Endothelial cell of umbilical vein (primary cell): Measurements from ENCODE around the gene LILRA1. TPM values are rescaled to one million over a fixed set of nuclear protein-coding genes. Genes with fewer than 3 reads are reported as not detected.
"Not testable (repeated sequence)": the region's sequence is repeated elsewhere in the genome, so short reads cannot be mapped to it uniquely, and the experiment has no call there.

Experiments used
- BruUV-seq: library from RNA; stranded (reverse); fragments of 400-500 nt; replicated peaks from 2 replicates; lab custom pipeline; 2021; lab: Mats Ljungman, UMichigan
- CTCF ChIA-PET: fragments of 300-600, 350-600 bp; sonication (Branson Sonifier 250); formaldehyde crosslinking; loops from one replicate; lab custom pipeline; 2021; ENCODE audit warnings: antibody characterized with exemption, inconsistent platforms; lab: Charles Lee
- POLR2A ChIA-PET: fragments of 300-600, 350-600 bp; sonication (Branson Sonifier 250); formaldehyde crosslinking; loops from one replicate; lab custom pipeline; 2021; ENCODE audit warnings: antibody characterized with exemption, inconsistent platforms; lab: Charles Lee
- DNase-seq: peaks from one replicate; pipeline ENCODE4 v3.0.0-alpha.2; 2011; ENCODE audit warnings: low read depth, low spot score
- FAIRE-seq: peaks from 2 replicates; lab custom pipeline; 2011; peaks lifted over from hg19 to GRCh38; lab: Jason Lieb, UNC
- H2AFZ ChIP-seq: 2 replicates; pipeline ENCODE4 v1.6.0; 2012; ENCODE audit warnings: low read depth, low read length, control low read depth, inconsistent platforms
- H3K27ac ChIP-seq: 2 replicates; pipeline ENCODE4 v1.5.1; 2011; ENCODE audit warnings: low read depth, mild to moderate bottlenecking, control low read depth, low read length, moderate library complexity; ENCODE audit not compliant: insufficient read depth
- H3K27me3 ChIP-seq, 2 experiments: 2 replicates each; pipeline versions ENCODE4 v1.6.0 to v1.6.1; 2011; ENCODE audit warnings: low read length in 2 of 2, mixed read lengths in 1 of 2; ENCODE audit not compliant: control insufficient read depth in 2 of 2, insufficient read depth in 2 of 2
- H3K36me3 ChIP-seq, 2 experiments: 2 replicates in 1 of 2; 3 replicates in 1 of 2; pipeline ENCODE4 v1.5.1; 2011; ENCODE audit warnings: low read length in 2 of 2, mild to moderate bottlenecking in 1 of 2, moderate library complexity in 1 of 2; ENCODE audit not compliant: control insufficient read depth in 2 of 2, insufficient read depth in 2 of 2; ENCODE audit errors: extremely low read depth in 1 of 2
- H3K4me1 ChIP-seq: 3 replicates; pipeline ENCODE4 v1.5.1; 2011; ENCODE audit warnings: mild to moderate bottlenecking, low read length; ENCODE audit not compliant: control insufficient read depth, insufficient read depth; ENCODE audit errors: extremely low read depth
- H3K4me2 ChIP-seq: 2 replicates; pipeline ENCODE4 v1.6.1; 2011; ENCODE audit warnings: low read length, control low read depth, mixed read lengths; ENCODE audit not compliant: insufficient read depth
- H3K4me3 ChIP-seq, 3 experiments: fragments of 200-600 bp in 1 of 3; sonication (generic), shearing (Covaris generic) in 1 of 3; replicated peaks in 1 of 3; 2 replicates each; pipeline ENCODE4 v1.5.1; 2011 to 2016; ENCODE audit warnings: control low read depth in 3 of 3, low read length in 3 of 3, mild to moderate bottlenecking in 2 of 3, inconsistent platforms in 1 of 3, low read depth in 1 of 3, moderate library complexity in 1 of 3; ENCODE audit not compliant: insufficient read depth in 1 of 3
- H3K79me2 ChIP-seq: 2 replicates; pipeline ENCODE4 v1.6.0; 2012; ENCODE audit warnings: low read length, inconsistent platforms; ENCODE audit not compliant: control insufficient read depth, insufficient read depth
- H3K9ac ChIP-seq: replicated peaks from 2 replicates; pipeline ENCODE3; 2011; ENCODE audit warnings: low read length, control low read depth; ENCODE audit not compliant: insufficient read depth; ENCODE audit errors: extremely low read depth
- H3K9me1 ChIP-seq: replicated peaks from 3 replicates; pipeline ENCODE4 v1.6.0; 2011; ENCODE audit warnings: mild to moderate bottlenecking, low read length; ENCODE audit not compliant: control insufficient read depth, insufficient read depth; ENCODE audit errors: extremely low read depth
- H3K9me3 ChIP-seq: replicated peaks from 2 replicates; pipeline ENCODE4 v1.5.1; 2012; ENCODE audit warnings: low read length, inconsistent platforms; ENCODE audit not compliant: control insufficient read depth, insufficient read depth
- H4K20me1 ChIP-seq: replicated peaks from 2 replicates; pipeline ENCODE3; 2011; ENCODE audit warnings: mild to moderate bottlenecking, low read length; ENCODE audit not compliant: control insufficient read depth, insufficient read depth; ENCODE audit errors: extremely low read depth
- EZH2 ChIP-seq: IDR thresholded peaks from 2 replicates; pipeline ENCODE4 v1.6.1; 2012; ENCODE audit warnings: borderline replicate concordance, low read depth, mild to moderate bottlenecking, moderate library complexity, low read length, inconsistent platforms; ENCODE audit not compliant: severe bottlenecking
- FOS ChIP-seq: IDR thresholded peaks from 2 replicates; pipeline ENCODE4 v1.6.1; 2011; ENCODE audit warnings: mild to moderate bottlenecking, low read length, moderate library complexity, borderline replicate concordance; ENCODE audit not compliant: insufficient read depth
- GATA2 ChIP-seq: IDR thresholded peaks from 2 replicates; pipeline ENCODE4 v1.7.0; 2011; ENCODE audit warnings: low read depth, mild to moderate bottlenecking, moderate library complexity, mixed read lengths, low read length; ENCODE audit not compliant: insufficient read length, insufficient read depth
- JUN ChIP-seq: IDR thresholded peaks from 2 replicates; pipeline ENCODE4 v1.6.1; 2011; ENCODE audit warnings: borderline replicate concordance, low read depth; ENCODE audit not compliant: insufficient read length, insufficient read depth
- MYC ChIP-seq: IDR thresholded peaks from one replicate; pipeline ENCODE4 v1.6.1; 2011; ENCODE audit warnings: mild to moderate bottlenecking, low read depth, low read length
- POLR2A ChIP-seq: IDR thresholded peaks from 2 replicates; pipeline ENCODE4 v1.6.1; 2012; ENCODE audit warnings: low read depth, mild to moderate bottlenecking, control low read depth, low read length
- POLR2AphosphoS5 ChIP-seq: IDR thresholded peaks from 2 replicates; pipeline ENCODE4 v1.6.1; 2012; ENCODE audit warnings: low read depth, mild to moderate bottlenecking, control low read depth, low read length, moderate library complexity; ENCODE audit not compliant: insufficient read depth
- dilution Hi-C: fragments of 300-500 bp; cut with MboI; formaldehyde crosslinking; loops from one replicate; pipeline ENCODE4 v1.15.0; 2019; ENCODE audit warnings: low sequenced_read_pairs; ENCODE audit not compliant: extremely low pct_ligation_motif_present
- intact Hi-C: fragments of 100-400 bp; cut with micrococcal nuclease; formaldehyde crosslinking; loops from one replicate; pipeline ENCODE4 v1.10.0; 2022
- polyA plus RNA-seq, 4 experiments: library from polyadenylated mRNA; depleted of rRNA in 3 of 4; stranded (reverse) in 3 of 4; unstranded in 1 of 4; fragments of >200 nt; gene quantifications; 2 replicates each; pipeline versions ENCODE4 v1.2.1 to v1.2.3, GENCODE V29; 2011 to 2012; ENCODE audit warnings: missing spikeins in 1 of 4
- total RNA-seq: library from RNA; stranded (reverse); gene quantifications from 2 replicates; pipeline ENCODE4 v1.2.3, GENCODE V29; 2021
- TF ChIP-seq, protein P1 (sequence below), 2 donors: IDR thresholded peaks; 1 replicate in 1 of 2; 2 replicates in 1 of 2; pipeline ENCODE4 v1.5.1; 2011; ENCODE audit warnings: low read length in 2 of 2, mild to moderate bottlenecking in 2 of 2, moderate library complexity in 2 of 2, control low read depth in 1 of 2, inconsistent platforms in 1 of 2, low read depth in 1 of 2; ENCODE audit not compliant: insufficient read depth in 1 of 2; ENCODE audit errors: extremely low read depth in 1 of 2
- TF ChIP-seq, protein P2 (sequence below): IDR thresholded peaks from 2 replicates; pipeline ENCODE4 v1.6.1; 2011; ENCODE audit not compliant: insufficient read depth, insufficient read length

Gene LILRA1
- total and polyA plus RNA-seq, 2 donors (not counting 3 experiments of a cell fraction or from before 2014, with no cell fraction given), result not detected

DNA sequence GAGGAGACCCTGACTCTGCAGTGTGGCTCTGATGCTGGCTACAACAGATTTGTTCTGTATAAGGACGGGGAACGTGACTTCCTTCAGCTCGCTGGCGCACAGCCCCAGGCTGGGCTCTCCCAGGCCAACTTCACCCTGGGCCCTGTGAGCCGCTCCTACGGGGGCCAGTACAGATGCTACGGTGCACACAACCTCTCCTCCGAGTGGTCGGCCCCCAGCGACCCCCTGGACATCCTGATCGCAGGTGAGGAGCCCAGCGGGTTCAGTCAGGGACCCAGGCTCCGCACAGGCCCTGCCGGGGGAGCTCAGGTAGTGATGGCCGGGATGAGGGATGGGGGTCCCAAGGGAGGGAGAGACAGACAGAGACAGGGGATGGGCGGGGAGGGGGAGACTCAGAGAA lies 39.1 kb downstream of the LILRA1 start:
- H4K20me1 ChIP-seq, DNase-seq, CTCF ChIA-PET, FAIRE-seq, H3K27me3 ChIP-seq, H2AFZ ChIP-seq, H3K27ac ChIP-seq, H3K4me1 ChIP-seq, H3K36me3 ChIP-seq, H3K9me1 ChIP-seq, dilution Hi-C loops, H3K9me3 ChIP-seq, H3K4me3 ChIP-seq, H3K79me2 ChIP-seq, BruUV-seq, H3K9ac ChIP-seq, POLR2A ChIA-PET, H3K4me2 ChIP-seq: not testable (repeated sequence)
- intact Hi-C loops, result loop anchor here (5.0 kb wide), 1 partner anchor 335 kb away; no protein-coding TSS in a partner anchor

DNA sequence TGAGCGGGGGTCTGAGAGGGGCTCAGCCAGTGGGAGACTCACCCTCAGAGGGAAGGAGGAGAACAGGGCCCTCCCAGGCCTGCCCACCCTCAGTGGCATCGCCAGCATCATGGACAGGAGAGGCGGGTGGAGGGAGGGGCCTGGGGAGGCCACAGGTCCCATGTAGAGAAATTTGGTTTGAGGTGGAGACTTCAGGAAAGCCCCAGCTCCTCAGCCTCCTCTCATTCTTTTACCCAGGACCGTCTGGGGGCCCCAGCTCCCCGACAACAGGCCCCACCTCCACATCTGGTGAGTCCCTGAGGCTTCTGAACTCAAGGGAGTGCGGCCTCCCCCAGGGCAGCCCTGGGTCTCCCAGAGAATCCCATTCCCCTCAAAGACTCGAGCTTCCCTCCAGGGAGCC lies 40.0 kb downstream of the LILRA1 start:
- no peak for FAIRE-seq
- no peak overlapping the region for H3K4me2 ChIP-seq
- no peaks in the 10 kb centered on the region for H4K20me1 ChIP-seq
- H3K4me1 ChIP-seq, result no peaks in the 10 kb centered on the region
- H3K9ac ChIP-seq, result no peak overlapping the region
- no peak overlapping the region for H2AFZ ChIP-seq
- CTCF ChIA-PET, result no interaction called here
- H3K79me2 ChIP-seq, result no peaks in the 10 kb centered on the region
- H3K36me3 ChIP-seq, result no peaks in the 10 kb centered on the region
- no peaks in the 10 kb centered on the region for H3K9me3 ChIP-seq
- dilution Hi-C loops, result no loop called here
- intact Hi-C loops, result loop anchor here (5.0 kb wide), 1 partner anchor 336 kb away; no protein-coding TSS in a partner anchor
- POLR2A ChIA-PET, result no interaction called here
- DNase-seq, result no peak
- H3K27me3 ChIP-seq, result no peaks in the 10 kb centered on the region
- no peak for TF ChIP-seq EZH2
- TF ChIP-seq POLR2A, result no peak
- TF ChIP-seq POLR2AphosphoS5, result no peak
- no peak for TF ChIP-seq MYC
- TF ChIP-seq GATA2, result no peak
- TF ChIP-seq JUN, result no peak
- no peak for TF ChIP-seq FOS
- TF ChIP-seq, protein P1, sequence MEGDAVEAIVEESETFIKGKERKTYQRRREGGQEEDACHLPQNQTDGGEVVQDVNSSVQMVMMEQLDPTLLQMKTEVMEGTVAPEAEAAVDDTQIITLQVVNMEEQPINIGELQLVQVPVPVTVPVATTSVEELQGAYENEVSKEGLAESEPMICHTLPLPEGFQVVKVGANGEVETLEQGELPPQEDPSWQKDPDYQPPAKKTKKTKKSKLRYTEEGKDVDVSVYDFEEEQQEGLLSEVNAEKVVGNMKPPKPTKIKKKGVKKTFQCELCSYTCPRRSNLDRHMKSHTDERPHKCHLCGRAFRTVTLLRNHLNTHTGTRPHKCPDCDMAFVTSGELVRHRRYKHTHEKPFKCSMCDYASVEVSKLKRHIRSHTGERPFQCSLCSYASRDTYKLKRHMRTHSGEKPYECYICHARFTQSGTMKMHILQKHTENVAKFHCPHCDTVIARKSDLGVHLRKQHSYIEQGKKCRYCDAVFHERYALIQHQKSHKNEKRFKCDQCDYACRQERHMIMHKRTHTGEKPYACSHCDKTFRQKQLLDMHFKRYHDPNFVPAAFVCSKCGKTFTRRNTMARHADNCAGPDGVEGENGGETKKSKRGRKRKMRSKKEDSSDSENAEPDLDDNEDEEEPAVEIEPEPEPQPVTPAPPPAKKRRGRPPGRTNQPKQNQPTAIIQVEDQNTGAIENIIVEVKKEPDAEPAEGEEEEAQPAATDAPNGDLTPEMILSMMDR (IDR thresholded peaks at IDR 0.05; ENCODE audit: extremely low read depth in 1 of 2, insufficient read depth in 1 of 2, low read depth in 1 of 2, low read length in 2 of 2), result no peak
- TF ChIP-seq, protein P2, sequence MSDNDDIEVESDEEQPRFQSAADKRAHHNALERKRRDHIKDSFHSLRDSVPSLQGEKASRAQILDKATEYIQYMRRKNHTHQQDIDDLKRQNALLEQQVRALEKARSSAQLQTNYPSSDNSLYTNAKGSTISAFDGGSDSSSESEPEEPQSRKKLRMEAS, result no peak
- no peak overlapping the region for H3K4me3 ChIP-seq
- H3K27ac ChIP-seq, result no peak overlapping the region
- no TSS peak for BruUV-seq
- H3K9me1 ChIP-seq, result no peaks in the 10 kb centered on the region

DNA sequence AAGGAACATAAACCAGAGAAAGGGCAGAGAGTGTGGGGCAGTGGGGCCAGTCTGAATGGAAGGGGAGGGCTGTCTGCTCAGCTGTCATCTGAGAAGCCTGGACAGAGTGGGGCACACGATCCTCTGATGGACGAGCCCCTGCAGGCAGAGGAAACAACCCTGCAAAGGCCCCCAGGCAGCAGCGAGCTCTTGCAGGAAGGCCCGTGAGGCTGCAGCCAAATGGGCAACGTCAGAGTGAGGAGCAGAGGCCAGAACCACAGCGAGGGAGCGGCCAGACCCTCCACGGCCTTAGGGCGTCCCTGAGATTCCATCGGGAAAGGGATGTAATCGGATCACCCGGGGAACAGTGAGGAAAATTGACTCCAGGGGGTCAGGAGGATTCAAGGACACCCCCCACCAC lies 42.6 kb downstream of the LILRA1 start:
- H3K4me3 ChIP-seq, H3K9me3 ChIP-seq, dilution Hi-C loops, H3K27me3 ChIP-seq, H3K9ac ChIP-seq, H4K20me1 ChIP-seq, H3K79me2 ChIP-seq, CTCF ChIA-PET, H3K4me2 ChIP-seq, intact Hi-C loops, DNase-seq, FAIRE-seq, H3K9me1 ChIP-seq, H3K36me3 ChIP-seq, POLR2A ChIA-PET, H3K4me1 ChIP-seq, H3K27ac ChIP-seq, BruUV-seq, H2AFZ ChIP-seq: not testable (repeated sequence)
